ENCODE data around the gene MRPL19.
A peak's percentile ranks its signal among the peaks of the same experiment; 100 is the strongest.
"Not testable (repeated sequence)": the region's sequence is repeated elsewhere in the genome, so short reads cannot be mapped to it uniquely, and the experiment has no call there.

Gene MRPL19

DNA sequence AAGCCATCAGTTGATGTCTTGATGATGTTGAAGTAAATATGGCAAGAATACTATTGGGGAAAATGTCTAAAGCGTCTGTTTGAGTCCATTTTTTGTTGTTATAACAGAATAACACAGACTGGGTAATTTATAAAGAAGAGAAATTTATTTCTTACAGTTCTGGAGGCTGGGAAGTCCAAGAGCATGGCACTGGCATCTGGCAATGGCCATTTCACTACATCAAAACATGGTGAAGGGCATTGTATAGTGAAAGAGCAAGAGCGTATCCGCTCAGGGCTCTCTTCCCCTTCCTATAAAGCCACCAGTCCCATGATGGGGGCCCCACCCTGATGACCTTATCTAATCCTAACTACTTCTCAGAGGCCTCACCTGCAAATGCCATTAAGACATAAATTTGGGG, 29.6 kb upstream of the MRPL19 start:
- DNase-seq, result no peak

DNA sequence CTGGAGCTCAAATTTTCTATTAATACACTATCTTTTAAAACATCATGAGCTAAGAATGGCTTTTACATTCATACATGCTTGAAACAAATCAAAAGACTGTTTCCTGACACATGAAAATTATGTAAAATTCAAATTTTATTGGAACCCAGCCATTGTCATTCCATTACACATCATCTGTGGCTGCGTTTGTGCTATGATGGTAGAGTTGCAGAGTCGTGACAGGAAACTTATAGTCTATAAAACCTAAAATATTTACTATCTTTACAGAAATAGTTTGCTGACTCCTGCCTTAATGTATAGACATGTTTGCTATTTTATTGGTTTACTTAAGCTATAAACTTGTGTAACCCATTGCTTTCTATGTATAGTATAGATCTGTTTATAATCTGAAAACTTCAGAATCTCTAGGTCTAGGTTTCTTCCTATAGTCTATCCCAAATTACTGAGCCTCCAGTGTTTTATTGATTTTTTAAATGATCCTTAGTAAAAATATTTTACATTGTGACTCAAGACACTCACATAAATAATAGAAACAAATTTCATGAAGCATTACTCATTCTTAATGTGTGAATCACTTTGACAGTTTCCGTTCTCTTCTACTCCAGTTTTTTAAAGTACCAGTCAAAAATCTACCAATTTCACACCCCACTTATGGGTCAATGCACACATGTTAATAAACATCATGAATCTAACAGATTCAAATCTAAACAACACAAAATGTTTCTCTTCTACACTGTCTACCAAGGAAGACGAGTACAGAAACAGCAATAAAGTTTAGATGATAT, 26.4 kb upstream of the MRPL19 start:
- no peak for DNase-seq

DNA sequence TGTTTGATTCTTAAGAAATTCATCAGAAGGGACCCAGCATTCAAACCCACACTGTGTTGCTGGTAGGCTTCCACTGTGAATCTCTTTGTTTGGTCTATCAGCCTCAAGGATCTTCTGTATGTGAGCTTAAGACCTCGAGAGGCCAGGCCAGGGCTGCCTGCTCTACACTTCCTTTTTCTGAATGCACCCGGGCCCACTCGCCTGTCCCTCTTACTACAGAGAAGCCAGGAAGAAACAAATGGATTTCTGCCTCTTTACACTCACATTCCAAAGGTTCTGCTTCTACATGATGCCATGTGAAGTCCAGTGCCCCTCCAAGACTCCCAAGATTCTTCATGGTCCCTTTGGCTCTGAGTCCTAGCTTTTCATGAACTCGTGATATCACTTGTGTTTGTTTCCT, 25.4 kb upstream of the MRPL19 start:
- DNase-seq, result no peak

DNA sequence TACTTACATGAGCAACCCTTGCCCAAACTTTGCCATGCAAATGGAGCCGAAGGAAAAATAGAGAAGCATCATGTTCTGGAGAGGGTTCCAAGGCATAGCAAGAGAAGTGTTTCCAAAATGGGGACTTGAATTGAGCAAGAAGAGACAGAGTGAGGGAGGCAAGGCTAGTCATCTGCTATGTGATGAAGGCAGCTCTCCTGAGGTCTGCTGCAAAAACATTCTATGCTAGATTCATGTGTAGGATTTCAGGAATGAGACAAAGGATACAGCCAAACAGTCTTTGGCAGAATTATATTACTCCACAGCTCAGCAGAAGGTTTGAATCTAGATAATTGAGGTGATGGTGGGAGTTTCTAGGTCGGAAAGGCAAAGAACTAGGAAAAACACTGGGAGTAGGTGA, 24.1 kb upstream of the MRPL19 start:
- no peak for DNase-seq

DNA sequence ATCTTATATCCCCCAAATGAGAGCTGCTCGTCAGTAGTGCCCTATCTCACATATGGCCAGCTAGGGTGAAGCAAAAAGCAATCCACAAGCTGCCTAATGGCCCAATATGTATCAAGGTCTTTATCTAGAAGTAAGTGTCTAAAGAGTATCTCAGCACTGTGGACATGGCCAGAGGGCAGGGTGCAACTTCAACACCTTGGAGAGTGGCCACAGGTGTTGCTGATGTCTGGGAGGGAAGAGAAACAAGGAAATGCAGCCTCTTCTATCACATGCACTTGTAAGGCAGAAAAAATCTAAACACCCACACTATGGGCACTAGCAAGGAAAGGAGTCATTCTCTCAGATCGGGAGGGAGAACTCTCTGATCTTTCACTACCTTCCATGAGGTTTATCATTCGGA, 23.7 kb upstream of the MRPL19 start:
- no peak for DNase-seq

DNA sequence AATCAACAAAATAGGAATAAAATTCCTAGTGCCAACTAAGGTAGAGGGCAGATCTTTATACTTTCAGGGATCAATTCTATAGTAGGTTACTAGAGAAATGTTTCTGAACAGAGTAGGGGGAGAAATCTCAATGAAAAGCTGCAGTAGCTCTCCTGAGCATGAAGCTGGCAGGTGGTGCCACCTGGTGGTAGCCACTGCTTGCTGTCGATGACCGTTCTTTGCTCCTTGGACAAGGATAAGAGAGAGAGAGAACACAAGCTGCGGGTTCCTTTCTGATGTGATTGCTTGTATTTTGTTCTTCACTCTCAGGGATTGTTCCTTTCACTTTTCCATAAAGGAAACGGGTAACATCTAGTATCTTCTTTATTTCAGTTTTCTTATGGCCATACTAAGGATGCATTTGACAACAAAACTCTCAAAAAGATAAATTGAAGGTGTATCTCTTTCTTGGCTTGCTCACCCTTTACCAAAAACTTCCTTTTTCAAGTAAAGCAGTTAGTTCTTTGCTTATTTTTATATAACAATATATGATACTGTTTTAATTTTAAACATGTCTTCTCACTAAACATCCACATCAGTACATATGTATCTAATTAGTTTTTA, 18.6 kb upstream of the MRPL19 start:
- peak; percentile 81 for DNase-seq

DNA sequence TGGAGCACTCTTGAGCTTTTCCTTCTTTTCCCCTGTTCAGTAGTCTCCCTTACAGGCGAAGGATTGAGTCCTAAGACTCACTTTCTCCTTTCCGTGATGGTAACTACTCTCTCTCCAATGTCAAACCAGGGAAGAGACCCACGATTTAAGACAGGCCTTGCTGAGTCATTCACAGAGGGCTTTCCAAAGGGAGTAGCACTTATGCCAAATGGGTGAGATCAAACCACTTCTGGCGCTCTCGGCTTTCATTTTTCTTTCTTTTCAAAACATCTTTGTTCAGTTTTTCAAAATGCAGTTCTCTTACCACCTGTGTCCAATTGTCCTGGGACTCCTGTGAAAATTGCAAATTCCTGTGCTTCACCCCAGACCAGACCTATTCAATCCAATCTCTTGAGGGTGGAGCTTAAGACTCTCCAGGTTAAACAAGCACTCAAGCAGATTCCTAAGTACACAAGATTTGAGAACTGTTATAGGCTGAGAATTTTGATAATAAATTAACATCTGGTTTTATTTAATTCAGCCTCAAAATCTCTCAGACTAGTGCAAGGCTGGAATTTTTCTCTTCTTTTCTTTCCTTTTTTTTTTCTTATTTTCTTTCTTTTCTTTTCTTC, 14.4 kb upstream of the MRPL19 start:
- DNase-seq, result no peak

DNA sequence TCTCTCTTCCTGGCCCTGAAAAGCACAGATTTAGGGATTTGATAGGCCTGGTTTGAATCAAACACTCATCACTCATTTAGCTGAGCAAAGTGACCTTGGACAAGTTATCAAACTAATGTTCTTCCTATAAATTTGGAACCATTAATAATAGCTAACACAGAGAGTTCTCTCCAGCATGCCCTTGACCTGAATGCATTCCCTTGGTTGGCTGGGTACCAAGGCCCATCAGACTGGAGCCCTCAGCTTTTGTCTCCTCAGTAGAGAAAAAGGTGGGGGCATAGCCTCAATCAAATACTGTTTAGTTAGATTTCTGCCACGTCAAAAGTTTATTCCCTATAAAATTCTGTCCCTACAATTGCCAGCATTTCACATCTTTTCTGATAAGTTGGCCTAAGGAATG, 13.8 kb upstream of the MRPL19 start:
- DNase-seq, result no peak

DNA sequence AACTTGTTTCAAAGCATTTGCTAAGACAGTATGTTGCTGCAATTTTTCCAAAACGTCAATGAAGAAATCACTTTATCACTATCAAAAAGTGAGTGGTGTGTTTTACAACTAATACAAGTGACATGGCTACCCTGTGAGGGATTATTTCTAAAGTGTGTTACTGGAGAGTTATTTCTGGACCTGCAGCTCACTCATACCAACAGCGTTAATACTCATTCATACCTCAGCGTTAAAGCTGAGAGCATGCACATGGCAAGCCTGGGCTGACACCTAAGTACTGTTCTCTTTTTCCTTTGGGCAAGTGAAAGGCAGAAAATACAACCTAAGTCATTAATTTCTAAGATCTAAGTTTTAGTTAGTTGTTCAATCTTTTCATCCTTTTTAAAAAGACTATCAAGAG, 13.0 kb upstream of the MRPL19 start:
- DNase-seq, result no peak

DNA sequence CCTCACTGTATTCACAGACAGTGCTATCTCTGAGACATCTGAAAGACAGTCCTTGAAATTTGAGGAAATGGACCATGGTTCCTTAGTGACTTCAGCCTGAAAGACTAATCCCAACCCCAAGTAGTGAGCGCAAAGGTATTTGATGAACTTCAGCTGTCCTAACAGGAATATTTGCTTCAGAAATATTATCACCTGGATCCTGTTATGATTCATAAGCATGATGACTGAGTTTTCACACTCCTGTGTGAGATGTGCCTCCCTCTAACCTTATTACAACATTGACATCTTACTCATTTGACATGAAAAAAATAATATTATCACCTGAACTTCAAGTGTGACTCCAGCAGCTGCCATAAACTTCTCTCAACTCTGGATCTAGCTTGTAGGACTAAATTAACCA, 11.6 kb upstream of the MRPL19 start:
- DNase-seq, result no peak

DNA sequence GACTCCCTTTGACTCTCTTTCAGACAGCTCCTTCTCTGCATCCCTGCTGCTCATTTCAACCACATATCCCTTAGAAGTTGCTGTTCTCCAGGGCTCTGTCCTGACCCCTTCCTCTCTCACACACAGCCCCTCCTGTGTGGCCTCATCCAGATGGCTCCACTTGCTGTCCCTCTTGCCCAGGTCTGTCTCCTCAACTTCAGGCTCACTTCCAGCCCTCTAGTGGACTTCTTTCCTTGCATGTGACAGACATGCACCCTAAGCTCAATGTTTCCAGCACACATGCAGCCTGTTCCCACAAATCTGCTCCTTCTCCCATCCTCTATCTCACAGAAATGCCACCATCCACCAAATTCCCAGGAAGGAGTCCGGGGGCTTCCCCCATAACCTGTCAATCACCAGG, 9.0 kb upstream of the MRPL19 start:
- no peak for DNase-seq

DNA sequence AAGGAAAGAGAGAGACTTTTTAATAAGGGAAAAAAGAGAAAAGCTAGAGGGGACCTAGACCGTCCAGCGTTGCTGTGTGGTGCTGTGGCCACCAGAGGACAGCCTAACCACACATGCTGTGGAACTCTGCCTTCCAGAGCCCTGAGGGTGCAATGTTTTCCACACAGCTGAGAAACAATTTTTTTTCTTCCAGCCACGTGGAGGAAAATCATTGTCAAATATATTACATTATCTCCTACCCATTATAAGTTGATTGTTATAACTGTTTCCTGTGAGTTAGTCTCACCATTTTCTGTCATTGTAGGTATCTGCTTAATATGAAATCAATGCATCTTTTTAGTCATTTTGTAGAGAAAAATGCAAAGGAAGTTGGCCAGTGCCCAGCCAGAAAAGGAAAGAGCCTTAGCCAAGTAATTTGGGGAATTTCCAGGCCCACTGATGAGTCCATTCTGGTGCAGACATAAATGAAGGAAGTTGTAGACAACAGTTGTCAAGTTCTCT, 5.9 kb upstream of the MRPL19 start:
- peak; percentile 72 for DNase-seq

DNA sequence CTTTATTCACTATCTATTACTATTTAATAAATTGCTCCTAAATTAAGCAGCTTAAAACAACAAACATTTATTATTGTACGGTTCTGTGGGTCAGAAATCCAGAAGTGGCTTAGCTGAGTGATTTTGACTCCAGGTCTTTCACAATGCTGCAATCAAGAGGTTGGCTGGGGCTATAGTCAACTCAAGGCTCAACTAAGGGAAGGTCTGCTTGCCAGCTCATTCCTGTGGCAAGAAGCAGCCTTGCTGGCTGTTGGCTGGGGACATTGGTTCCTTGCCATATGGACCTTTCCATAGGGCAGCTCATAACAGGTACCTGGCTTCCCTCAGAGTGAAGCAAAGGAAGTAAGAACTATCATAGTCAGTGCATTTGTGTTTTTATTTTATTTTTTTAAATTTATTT, 5.0 kb upstream of the MRPL19 start:
- no peak for DNase-seq

DNA sequence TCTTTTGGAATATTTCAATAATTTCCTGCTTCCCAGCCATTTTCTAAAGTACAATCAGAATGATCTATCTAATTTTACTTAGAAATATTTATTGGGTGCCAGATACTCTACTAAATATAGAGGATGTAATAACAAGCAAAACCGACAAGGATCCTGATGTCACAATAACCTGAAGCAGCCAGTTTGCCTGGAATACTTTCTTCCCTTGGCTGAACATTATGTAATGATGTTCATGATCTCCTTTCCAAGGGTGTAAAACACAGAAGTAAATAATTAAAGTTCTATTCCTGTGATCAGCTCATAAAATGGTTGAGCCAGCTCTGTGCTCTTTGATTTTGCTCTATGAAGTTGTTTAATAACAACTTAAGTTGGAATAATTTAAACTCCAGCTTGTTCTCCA, 2.6 kb upstream of the MRPL19 start:
- no peak for DNase-seq

DNA sequence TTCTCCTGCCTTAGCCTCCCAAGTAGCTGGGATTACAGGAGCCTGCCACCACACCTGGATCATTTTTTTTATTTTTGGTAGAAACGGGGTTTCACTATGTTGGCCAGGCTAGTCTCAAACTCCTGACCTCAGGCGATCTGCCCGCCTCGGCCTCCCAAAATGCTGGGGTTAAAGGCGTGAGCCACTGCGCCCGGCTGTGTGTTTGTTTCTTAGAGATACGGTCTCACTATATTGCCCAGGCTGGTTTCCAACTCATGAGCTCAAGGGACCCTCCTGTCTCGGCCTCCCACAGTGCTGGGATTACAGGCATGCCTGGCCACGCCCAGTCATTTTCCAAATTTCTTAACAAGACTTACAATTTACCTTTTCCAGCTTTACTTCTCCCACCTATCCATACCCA, 940 bp upstream of the MRPL19 start:
- DNase-seq, result no peak

DNA sequence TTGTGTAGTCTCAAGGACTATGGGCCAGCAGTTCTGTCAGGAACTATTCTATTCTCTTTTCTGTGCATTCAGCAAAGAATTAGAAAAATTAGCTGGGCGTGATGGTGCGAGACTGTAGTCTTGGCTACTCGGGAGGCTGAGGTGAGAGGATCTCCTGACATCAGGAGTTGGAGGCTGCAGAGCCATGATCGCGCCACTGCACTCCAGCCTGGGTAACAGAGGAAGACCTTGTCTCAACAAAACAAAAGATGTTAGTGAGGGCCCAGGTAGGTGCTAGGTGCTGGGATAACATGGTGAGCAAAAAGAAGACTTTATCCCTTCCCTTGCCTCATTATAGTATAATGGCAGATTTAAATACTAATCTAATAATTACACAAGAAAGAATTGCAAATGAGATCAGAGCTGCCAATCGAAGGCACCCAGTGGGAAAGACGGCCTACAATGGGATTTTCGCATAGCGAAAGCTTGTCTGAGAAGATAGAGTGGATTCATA, 447 bp upstream of the MRPL19 start:
- no peak for DNase-seq

DNA sequence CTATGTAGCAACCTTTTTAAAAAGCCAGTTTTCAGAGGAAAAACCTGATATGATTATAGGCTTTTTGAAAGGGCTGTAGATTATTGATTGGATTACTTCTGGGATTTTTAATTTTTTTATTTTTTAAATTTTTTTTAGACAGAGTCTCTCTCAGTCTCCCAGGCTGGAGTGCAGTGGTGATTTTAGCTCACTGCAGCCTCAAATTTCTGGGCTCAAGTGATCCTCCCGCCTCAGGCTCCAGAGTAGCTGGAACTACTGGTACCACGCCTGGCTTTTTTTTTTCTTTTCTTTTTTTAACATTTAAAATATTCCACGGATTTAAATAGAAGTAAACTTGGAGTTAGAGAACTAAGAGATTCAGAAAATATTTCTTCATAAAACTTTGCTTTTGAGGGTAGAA, 1.2 kb downstream of the MRPL19 start:
- DNase-seq, result no peak

DNA sequence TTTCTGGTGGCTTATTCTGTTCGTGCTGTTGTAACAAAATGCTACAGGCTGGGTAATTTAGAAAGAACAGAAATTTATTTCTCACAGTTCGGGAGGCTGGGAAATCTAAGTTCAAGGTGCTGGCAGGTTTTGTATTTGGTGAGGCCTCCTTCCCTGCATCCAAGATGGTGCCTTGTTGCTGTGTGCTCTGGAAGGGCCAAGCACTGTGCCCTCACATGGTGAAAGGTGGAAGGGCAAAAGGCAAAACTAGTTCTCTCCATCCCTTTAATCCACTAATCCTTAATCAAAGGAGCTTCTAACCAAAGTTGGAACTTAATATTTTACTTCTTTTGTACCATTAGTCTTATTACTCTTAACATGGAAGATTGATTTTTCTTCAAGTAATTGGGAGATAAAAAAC, 7.4 kb downstream of the MRPL19 start:
- DNase-seq, result no peak

DNA sequence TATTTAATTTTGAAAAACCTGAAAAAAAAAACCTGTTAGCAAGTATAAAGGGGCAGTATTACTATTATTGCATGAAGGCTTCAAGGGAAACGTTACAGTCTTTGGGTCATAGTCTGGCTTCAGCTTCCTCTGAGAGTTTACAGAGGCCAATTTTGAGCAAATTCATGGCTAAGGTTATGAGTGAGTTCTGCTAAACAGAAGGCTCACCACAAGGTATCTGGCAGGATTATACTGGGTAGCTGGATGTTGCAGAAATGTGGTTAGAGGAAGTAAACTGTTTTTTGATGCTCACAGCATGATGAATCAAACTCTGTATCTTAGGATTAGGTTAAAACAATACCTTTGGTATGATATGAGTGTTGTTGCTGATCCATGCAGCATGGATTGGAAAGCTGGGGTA, 9.3 kb downstream of the MRPL19 start:
- no peak for DNase-seq

DNA sequence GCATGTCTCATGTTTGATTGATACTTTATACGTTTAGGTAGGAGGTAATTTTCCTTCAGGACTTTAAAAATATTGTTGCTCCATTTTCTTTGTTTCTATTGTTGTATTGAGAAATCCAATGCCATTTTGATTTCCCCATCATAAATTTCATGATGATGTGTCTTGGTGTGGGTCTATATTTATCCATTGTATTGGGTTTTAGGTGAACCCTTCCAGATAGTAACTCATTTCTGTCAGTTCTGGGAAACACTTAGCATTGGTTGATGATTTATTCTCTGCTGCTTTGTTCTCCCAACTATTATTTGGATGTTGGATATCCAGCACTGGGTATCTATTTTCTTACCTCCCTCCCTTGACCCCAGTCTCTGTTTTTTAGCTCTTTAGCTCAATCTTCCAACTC, 10.0 kb downstream of the MRPL19 start:
- no peak for DNase-seq

DNA sequence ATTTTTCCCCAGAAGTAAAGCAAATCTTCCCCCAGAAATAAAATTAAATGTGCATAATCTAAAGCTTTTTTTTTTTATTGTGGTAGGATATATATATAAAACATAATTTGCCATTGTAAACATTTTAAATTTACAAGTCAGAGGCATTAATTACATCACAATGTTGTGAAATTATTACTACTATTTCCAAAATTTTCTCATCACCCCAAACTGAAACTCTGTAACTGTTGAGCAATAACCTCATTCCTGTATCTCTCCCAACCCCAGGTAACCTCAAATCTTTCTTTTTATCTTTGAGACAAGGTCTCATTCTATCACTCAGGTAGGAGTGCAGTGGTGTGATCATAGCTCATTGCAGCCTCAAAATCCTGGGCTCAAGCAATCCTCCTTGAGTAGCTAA, 11.2 kb downstream of the MRPL19 start:
- DNase-seq, result no peak

DNA sequence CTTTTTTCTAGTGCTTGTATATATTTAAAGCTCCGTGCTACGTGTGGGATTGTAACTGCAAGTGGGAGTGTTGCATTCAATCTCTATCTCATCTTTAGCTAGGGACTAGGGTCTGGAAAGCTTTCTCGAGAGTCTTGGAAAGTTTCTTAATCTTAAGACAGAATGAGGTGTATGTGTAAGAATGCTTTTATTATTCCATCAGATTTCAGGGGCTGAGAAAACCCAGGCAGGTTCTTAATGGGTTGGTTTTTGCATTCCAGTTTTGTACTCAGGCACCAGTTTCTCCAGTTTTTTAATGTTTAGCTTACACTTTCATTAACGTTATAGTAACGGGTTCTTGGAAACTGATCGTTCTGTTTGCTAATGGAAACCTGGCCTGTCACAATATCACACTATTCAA, 20.3 kb downstream of the MRPL19 start:
- no peak for DNase-seq

DNA sequence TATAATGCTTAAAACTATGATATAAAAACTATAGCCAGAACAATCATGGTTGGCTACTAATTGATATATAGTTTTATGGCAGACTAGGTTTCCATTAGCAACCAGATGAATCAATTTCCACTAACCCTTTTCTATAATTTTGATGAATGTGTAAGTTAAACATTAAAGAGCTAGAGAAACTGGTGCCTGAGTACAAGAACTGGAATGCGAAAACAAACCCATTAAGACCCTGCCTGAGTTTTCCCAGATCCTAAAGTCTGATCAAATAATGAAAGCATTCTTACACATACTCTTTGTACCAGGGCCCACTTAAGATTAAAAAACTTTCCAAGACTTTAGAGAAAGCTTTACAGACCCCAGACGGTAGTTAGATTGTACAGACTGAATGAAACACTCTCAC, 21.3 kb downstream of the MRPL19 start:
- no peak for DNase-seq

DNA sequence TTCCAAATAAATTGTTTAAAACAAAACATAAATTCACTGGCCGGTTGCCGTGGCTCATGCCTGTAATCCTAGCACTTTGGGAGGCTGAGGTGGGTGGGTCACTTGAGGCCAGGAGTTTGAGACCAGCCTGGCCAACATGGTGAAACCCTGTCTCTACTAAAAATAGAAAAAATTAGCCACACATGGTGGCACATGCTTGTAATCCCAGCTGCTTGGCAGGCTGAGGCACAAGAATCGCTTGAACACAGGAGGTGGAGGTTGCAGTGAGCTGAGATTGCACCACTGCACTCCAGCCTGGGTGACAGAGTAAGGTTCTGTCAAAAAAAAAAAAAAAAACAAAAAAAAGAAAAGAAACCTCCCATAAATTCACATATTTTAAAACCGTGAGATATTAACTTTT, 28.8 kb downstream of the MRPL19 start:
- DNase-seq, result not testable (repeated sequence)
